ENCODE results near the gene TEX19. TPM values are rescaled to one million over a fixed set of nuclear protein-coding genes. Genes with fewer than 3 reads are reported as not detected.

TEX19 gene
- total and polyA plus RNA-seq, 9 of the 15 experiments (the other 6 are each of a cell fraction or from before 2014, with no cell fraction given), result 0.10 to 4.9 (median 1.9) TPM

DNA sequence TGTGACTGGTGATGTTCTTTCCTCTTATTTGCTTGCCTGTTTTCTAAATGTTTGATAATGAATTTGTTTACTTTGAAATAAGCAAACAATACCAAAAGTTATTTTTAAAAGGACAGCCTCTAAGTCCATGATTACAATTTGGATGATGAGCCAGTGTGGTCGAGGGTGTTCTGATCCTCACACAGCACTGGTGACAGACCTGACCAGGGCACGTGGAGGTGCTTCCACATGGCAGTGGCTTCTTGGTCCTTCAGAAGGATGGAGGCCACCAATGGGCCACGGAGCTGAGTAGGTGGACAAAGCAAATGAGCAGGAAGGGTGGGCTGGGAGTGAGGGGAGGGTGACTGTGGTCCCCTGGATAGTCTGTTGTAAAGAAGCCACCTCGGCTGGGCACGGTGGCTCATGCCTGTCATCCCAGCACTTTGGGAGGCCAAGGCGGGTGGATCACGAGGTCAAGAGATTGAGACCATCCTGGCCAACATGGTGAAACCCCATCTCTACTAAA lies 4.2 kb upstream of the TEX19 start:
- WGBS (ENCODE audit: insufficient coverage, low coverage, missing lambda C conversion rate), result 31% methylated on average over 6 of the region's 7 CpGs
- Histone ChIP-seq H3K27me3 (ENCODE audit: control insufficient read depth in 2 of 2, insufficient read depth in 2 of 2, low read length in 2 of 2) (no peaks in the 10 kb centered on the region), H3K9me1 (ENCODE audit: control insufficient read depth, insufficient read depth, low read length) (no peaks in the 10 kb centered on the region), H3K27ac (ENCODE audit: extremely low read depth, low read depth, low read length) (no peak overlapping the region), H2AFZ (ENCODE audit: low read depth, low read length) (0 out of 2 replicates have a peak overlapping the region, but pooled peaks have one; percentile 22), H3K9ac (ENCODE audit: insufficient read depth in 1 of 2, low read depth in 2 of 2, low read length in 2 of 2) (no peak overlapping the region), H3K4me1 (replicated peaks in 1 of 2; ENCODE audit: control insufficient read depth in 2 of 2, insufficient read depth in 2 of 2, low read length in 2 of 2) (peaks cover 7 to 52% of the 10 kb centered on the region in 2 experiments; a peak in 4 of 5 replicates), H3K79me2 (ENCODE audit: control insufficient read depth, insufficient read depth, low read length) (no peaks in the 10 kb centered on the region), H3K4me2 (ENCODE audit: insufficient read depth, low read length) (no peak overlapping the region), H4K20me1 (replicated peaks; ENCODE audit: control insufficient read depth, insufficient read depth, low read length) (no peaks in the 10 kb centered on the region), H3K9me3 (replicated peaks; ENCODE audit: control insufficient read depth, insufficient read depth, low read depth, low read length) (no peaks in the 10 kb centered on the region), H3K36me3 (ENCODE audit: control insufficient read depth, insufficient read depth, low read length) (no peaks in the 10 kb centered on the region), H3K4me3 (no peak overlapping the region)
- ATAC-seq (no peak), DNase-seq (ENCODE audit: extremely low read depth in 1 of 4, low spot score in 3 of 4) (no peak), FAIRE-seq (no peak)
- POLR2A ChIA-PET, result interaction anchor here (3.9 kb wide), 1 partner anchor 12 kb away, joined by 27 read pairs; no protein-coding TSS in a partner anchor
- no TSS peak for BruUV-seq (replicated peaks)
- TF ChIP-seq SMC3 (conservative IDR thresholded peaks at IDR 0.05; ENCODE audit: insufficient read depth, low read depth, low read length), result no peak
- TF ChIP-seq FIP1L1 (IDR thresholded peaks at IDR 0.05; ENCODE audit: low read depth, low read length, poor library complexity, severe bottlenecking), result no peak
- TF ChIP-seq SUPT5H (IDR thresholded peaks at IDR 0.05), result no peak
- no peak for TF ChIP-seq ZNF263 (CRISPR knock-in tag; IDR thresholded peaks at IDR 0.05; ENCODE audit: borderline replicate concordance)
- TF ChIP-seq, protein P1, sequence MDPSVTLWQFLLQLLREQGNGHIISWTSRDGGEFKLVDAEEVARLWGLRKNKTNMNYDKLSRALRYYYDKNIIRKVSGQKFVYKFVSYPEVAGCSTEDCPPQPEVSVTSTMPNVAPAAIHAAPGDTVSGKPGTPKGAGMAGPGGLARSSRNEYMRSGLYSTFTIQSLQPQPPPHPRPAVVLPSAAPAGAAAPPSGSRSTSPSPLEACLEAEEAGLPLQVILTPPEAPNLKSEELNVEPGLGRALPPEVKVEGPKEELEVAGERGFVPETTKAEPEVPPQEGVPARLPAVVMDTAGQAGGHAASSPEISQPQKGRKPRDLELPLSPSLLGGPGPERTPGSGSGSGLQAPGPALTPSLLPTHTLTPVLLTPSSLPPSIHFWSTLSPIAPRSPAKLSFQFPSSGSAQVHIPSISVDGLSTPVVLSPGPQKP (CRISPR knock-in tag; IDR thresholded peaks at IDR 0.05), result no peak
- TF ChIP-seq TCF7L2 (IDR thresholded peaks at IDR 0.05; ENCODE audit: low read depth, low read length), result no peak
- no peak for TF ChIP-seq SIX5 (IDR thresholded peaks at IDR 0.05; ENCODE audit: borderline replicate concordance in 1 of 2, insufficient read depth in 1 of 2, low read depth in 1 of 2, low read length in 2 of 2)
- TF ChIP-seq, protein P2, sequence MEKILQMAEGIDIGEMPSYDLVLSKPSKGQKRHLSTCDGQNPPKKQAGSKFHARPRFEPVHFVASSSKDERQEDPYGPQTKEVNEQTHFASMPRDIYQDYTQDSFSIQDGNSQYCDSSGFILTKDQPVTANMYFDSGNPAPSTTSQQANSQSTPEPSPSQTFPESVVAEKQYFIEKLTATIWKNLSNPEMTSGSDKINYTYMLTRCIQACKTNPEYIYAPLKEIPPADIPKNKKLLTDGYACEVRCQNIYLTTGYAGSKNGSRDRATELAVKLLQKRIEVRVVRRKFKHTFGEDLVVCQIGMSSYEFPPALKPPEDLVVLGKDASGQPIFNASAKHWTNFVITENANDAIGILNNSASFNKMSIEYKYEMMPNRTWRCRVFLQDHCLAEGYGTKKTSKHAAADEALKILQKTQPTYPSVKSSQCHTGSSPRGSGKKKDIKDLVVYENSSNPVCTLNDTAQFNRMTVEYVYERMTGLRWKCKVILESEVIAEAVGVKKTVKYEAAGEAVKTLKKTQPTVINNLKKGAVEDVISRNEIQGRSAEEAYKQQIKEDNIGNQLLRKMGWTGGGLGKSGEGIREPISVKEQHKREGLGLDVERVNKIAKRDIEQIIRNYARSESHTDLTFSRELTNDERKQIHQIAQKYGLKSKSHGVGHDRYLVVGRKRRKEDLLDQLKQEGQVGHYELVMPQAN (IDR thresholded peaks at IDR 0.05; ENCODE audit: borderline replicate concordance), result no peak
- no peak for TF ChIP-seq ATF1 (CRISPR knock-in tag; IDR thresholded peaks at IDR 0.05)
- no peak for TF ChIP-seq ATF1 (tag; IDR thresholded peaks at IDR 0.05)
- no peak for TF ChIP-seq ZNF184 (CRISPR knock-in tag; IDR thresholded peaks at IDR 0.05)
- no peak for TF ChIP-seq CEBPG (CRISPR knock-in tag; IDR thresholded peaks at IDR 0.05)
- TF ChIP-seq CEBPG (tag; conservative IDR thresholded peaks at IDR 0.05 in 1 of 2, IDR thresholded peaks at IDR 0.05 in 1 of 2), result no peak
- CTCF ChIA-PET (ENCODE audit: low intra/inter-chr PET ratio), result no interaction called here
- in situ Hi-C loops (cut with MboI) (loop anchor here (5.0 kb wide), 2 partner anchors 202 to 427 kb away; no protein-coding TSS in a partner anchor), intact Hi-C loops (cut with micrococcal nuclease) (loop anchor here (5.0 to 10.0 kb wide), 3 partner anchors 140 to 412 kb away; no protein-coding TSS in a partner anchor)
